ENCODE measurements around the gene TLL2. TPM values are rescaled to one million over a fixed set of nuclear protein-coding genes. Genes with fewer than 3 reads are reported as not detected.

TLL2 gene
- total and polyA plus RNA-seq, 2 donors (not counting 3 experiments of a cell fraction or from before 2014, with no cell fraction given) = 0.03 to 0.20 TPM

GRCh38 chr10:96452494-96453153, 61.1 kb downstream of the TLL2 start:
- H3K27ac ChIP-seq (ENCODE audit: insufficient read depth, low read depth, low read length) = no peak overlapping the region
- H3K4me1 ChIP-seq (ENCODE audit: control insufficient read depth, extremely low read depth, insufficient read depth, low read length) = no peaks in the 10 kb centered on the region
- ChIA-PET CTCF (interaction anchor here (0.5 kb wide), 1 partner anchor 223 kb away, joined by 3 read pairs; no protein-coding TSS in a partner anchor), POLR2A (no interaction called here)
- H3K36me3 ChIP-seq (ENCODE audit: control insufficient read depth in 2 of 2, extremely low read depth in 1 of 2, insufficient read depth in 2 of 2, low read length in 2 of 2) = no peaks in the 10 kb centered on the region
- no peak overlapping the region for H2AFZ ChIP-seq (ENCODE audit: low read depth, low read length)
- intact Hi-C loops (cut with micrococcal nuclease) = no loop called here
- dilution Hi-C loops (cut with MboI; ENCODE audit: extremely low pct_ligation_motif_present, low sequenced_read_pairs) = no loop called here
- H3K4me2 ChIP-seq (ENCODE audit: insufficient read depth, low read length) = no peak overlapping the region
- H3K4me3 ChIP-seq (replicated peaks in 1 of 3; ENCODE audit: insufficient read depth in 1 of 3, low read depth in 1 of 3, low read length in 3 of 3) = no peak overlapping the region
- no peaks in the 10 kb centered on the region for H3K9me1 ChIP-seq (replicated peaks; ENCODE audit: control insufficient read depth, extremely low read depth, insufficient read depth, low read length)
- no peaks in the 10 kb centered on the region for H3K79me2 ChIP-seq (ENCODE audit: control insufficient read depth, insufficient read depth, low read length)
- no peak for FAIRE-seq
- no peaks in the 10 kb centered on the region for H3K27me3 ChIP-seq (ENCODE audit: control insufficient read depth in 2 of 2, insufficient read depth in 2 of 2, low read length in 2 of 2)
- no peaks in the 10 kb centered on the region for H4K20me1 ChIP-seq (replicated peaks; ENCODE audit: control insufficient read depth, extremely low read depth, insufficient read depth, low read length)
- DNase-seq (ENCODE audit: low read depth, low spot score) = no peak
- BruUV-seq (replicated peaks) = no TSS peak
- no peaks in the 10 kb centered on the region for H3K9me3 ChIP-seq (replicated peaks; ENCODE audit: control insufficient read depth, insufficient read depth, low read length)
- no peak overlapping the region for H3K9ac ChIP-seq (replicated peaks; ENCODE audit: extremely low read depth, insufficient read depth, low read length)
- TF ChIP-seq POLR2AphosphoS5 (IDR thresholded peaks at IDR 0.05; ENCODE audit: insufficient read depth, low read depth, low read length) (no peak), EZH2 (IDR thresholded peaks at IDR 0.05; ENCODE audit: borderline replicate concordance, low read depth, low read length, severe bottlenecking) (no peak), GATA2 (IDR thresholded peaks at IDR 0.05; ENCODE audit: insufficient read depth, insufficient read length, low read depth, low read length) (no peak), CTCF (IDR thresholded peaks at IDR 0.05; ENCODE audit: extremely low read depth in 1 of 2, insufficient read depth in 1 of 2, low read depth in 1 of 2, low read length in 2 of 2) (no peak), POLR2A (IDR thresholded peaks at IDR 0.05; ENCODE audit: low read depth, low read length) (no peak), JUN (IDR thresholded peaks at IDR 0.05; ENCODE audit: borderline replicate concordance, insufficient read depth, insufficient read length, low read depth) (no peak), FOS (IDR thresholded peaks at IDR 0.05; ENCODE audit: borderline replicate concordance, insufficient read depth, low read length) (no peak), MAX (IDR thresholded peaks at IDR 0.05; ENCODE audit: insufficient read depth, insufficient read length) (no peak), MYC (IDR thresholded peaks at IDR 0.05; ENCODE audit: low read depth, low read length) (no peak)
